ENCODE results near the gene SERPINB8. TPM values are rescaled to one million over a fixed set of nuclear protein-coding genes. Genes with fewer than 3 reads are reported as not detected.

Gene SERPINB8
- total RNA-seq, 4 donors from 2014 or later: 49.0 to 100 (median 73.8) TPM

DNA sequence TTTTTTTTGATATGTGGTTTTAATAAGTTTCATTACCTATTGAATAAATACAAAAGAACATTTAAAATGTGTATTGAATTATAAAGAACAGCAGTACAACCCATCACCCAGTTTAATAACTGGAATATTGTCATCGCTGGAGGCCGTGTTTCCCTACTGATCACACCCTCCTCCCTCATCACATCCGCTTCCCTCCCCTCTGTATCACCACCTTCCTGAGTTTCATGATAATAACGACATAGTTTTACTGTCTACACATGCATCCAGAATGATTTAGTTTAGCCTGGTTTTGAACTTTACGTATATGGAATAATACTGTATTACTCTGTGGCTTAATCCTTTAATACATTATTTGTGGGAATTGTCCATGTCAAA, 2.1 kb downstream of the SERPINB8 start:
- no peak overlapping the region for H3K4me3 ChIP-seq (ENCODE audit: low read depth, poor library complexity, severe bottlenecking)
- 69 to 76% methylated on average over 5 of the region's 5 CpGs for whole genome bisulfite sequencing, 2 donors
- TF ChIP-seq POLR2A (IDR thresholded peaks at IDR 0.05): no peak
- TF ChIP-seq, protein P1, sequence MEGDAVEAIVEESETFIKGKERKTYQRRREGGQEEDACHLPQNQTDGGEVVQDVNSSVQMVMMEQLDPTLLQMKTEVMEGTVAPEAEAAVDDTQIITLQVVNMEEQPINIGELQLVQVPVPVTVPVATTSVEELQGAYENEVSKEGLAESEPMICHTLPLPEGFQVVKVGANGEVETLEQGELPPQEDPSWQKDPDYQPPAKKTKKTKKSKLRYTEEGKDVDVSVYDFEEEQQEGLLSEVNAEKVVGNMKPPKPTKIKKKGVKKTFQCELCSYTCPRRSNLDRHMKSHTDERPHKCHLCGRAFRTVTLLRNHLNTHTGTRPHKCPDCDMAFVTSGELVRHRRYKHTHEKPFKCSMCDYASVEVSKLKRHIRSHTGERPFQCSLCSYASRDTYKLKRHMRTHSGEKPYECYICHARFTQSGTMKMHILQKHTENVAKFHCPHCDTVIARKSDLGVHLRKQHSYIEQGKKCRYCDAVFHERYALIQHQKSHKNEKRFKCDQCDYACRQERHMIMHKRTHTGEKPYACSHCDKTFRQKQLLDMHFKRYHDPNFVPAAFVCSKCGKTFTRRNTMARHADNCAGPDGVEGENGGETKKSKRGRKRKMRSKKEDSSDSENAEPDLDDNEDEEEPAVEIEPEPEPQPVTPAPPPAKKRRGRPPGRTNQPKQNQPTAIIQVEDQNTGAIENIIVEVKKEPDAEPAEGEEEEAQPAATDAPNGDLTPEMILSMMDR (IDR thresholded peaks at IDR 0.05): no peak
- intact Hi-C loops (cut with DNase I; ENCODE audit: low total_unique reads): no loop called here
- DNase-seq (ENCODE audit: low spot score in 2 of 2): no peak

DNA sequence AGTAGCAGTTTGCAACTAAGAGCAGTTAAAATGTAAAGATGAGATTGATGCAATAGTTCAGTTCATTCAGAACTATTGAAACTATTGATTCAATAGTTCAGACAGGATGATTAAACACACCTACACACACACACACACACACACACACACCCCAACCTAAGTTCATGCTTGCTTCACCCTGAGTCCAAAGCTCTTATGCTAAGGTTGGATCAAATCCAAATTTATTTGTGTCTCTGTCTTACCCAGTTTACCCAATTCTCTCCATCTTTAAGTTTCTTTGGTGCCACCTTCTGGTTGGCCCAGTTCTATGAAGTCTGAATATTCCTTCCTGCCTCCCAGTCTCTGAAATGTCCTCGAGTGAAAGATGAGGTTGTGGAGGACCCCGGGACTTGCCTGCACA, 5.1 kb downstream of the SERPINB8 start:
- TF ChIP-seq POLR2A (IDR thresholded peaks at IDR 0.05): no peak
- TF ChIP-seq, protein P1 (IDR thresholded peaks at IDR 0.05): no peak
- no peak for DNase-seq (ENCODE audit: low spot score in 2 of 2)
- H3K4me3 ChIP-seq (ENCODE audit: low read depth, poor library complexity, severe bottlenecking): no peak overlapping the region
- intact Hi-C loops (cut with DNase I; ENCODE audit: low total_unique reads): no loop called here
- WGBS, 2 donors: 31 to 50% methylated on average over 2 of the region's 2 CpGs

DNA sequence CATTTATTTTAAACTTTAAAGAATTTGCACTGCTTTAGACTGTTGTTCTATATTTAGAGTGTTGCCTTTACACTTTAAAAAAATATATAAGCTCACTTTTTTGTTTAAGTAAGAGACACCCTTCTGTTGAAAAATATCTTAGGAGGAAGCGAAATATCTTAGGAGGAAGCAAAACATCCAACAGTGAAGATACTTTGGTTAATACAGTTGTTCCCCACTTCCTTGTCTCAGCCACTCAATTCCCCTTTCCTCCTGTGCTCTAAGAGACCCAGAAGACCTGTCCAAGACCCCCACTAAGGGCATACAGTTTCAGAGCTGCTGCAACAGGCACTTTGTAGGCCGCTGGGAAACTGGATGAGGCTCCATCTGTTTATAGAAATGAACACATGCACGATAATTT, 5.7 kb downstream of the SERPINB8 start:
- no peak for TF ChIP-seq POLR2A (IDR thresholded peaks at IDR 0.05)
- TF ChIP-seq, protein P1 (IDR thresholded peaks at IDR 0.05): no peak
- intact Hi-C loops (cut with DNase I; ENCODE audit: low total_unique reads): no loop called here
- DNase-seq (ENCODE audit: low spot score in 2 of 2): no peak
- 69 to 79% methylated on average over 3 of the region's 3 CpGs for WGBS, 2 donors
- H3K4me3 ChIP-seq (ENCODE audit: low read depth, poor library complexity, severe bottlenecking): no peak overlapping the region

DNA sequence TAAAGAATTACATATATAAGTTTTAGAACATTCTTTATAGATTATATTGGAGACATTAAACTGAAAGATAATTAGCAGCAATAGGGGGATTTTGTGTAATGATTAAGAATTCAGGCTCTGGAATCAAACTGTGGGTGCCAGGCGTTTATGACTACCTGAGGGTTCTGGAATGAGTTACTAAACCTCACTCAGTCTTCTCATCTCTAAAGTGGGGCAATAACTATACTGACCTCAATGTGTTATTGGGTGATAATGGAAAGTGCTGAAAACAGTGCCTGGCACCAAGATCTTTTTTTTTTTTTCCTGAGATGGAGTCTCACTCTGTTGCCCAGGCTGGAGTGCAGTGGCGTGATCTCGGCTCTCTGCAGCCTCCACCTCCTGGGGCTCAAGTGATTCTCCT, 7.2 kb downstream of the SERPINB8 start:
- intact Hi-C loops (cut with DNase I; ENCODE audit: low total_unique reads): no loop called here
- WGBS, 2 donors: 92 to 96% methylated on average over 3 of the region's 3 CpGs
- TF ChIP-seq, protein P1 (IDR thresholded peaks at IDR 0.05): no peak
- no peak for TF ChIP-seq POLR2A (IDR thresholded peaks at IDR 0.05)

DNA sequence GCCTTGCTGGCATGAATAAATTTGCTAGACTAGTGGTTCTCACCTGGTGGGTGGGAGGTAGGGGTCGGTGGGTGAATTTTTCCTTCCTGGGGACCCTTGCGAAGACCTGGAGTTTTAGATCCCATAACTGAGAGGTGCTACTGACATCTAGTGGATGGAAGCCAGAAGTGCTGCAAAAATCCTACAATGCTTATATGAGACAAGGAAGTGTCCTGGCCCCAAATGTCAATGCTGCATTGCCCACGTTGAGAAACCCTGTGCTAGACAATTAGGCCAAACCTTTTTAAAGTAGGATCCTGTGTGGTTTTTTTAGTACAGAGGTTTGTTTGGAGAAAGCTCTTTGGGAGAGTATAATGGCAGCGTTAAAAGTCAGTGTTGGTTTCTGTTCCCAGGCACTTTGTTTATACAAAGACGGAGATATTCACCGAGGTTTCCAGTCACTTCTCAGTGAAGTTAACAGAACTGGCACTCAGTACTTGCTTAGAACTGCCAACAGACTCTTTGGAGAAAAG, 9.6 kb downstream of the SERPINB8 start:
- DNase-seq (ENCODE audit: low spot score in 2 of 2): peak in 1 of 2 donors; percentile 65
- TF ChIP-seq, protein P1 (IDR thresholded peaks at IDR 0.05): no peak
- no peak for TF ChIP-seq POLR2A (IDR thresholded peaks at IDR 0.05)
- no peak overlapping the region for H3K4me3 ChIP-seq (ENCODE audit: low read depth, poor library complexity, severe bottlenecking)
- intact Hi-C loops (cut with DNase I; ENCODE audit: low total_unique reads): no loop called here
- 13 to 14% methylated on average over 6 of the region's 6 CpGs for WGBS, 2 donors

More for the DNA sequence above, 7.2 kb downstream of the SERPINB8 start:
- no peak for DNase-seq (ENCODE audit: low spot score in 2 of 2)
- no peak overlapping the region for H3K4me3 ChIP-seq (ENCODE audit: low read depth, poor library complexity, severe bottlenecking)

DNA sequence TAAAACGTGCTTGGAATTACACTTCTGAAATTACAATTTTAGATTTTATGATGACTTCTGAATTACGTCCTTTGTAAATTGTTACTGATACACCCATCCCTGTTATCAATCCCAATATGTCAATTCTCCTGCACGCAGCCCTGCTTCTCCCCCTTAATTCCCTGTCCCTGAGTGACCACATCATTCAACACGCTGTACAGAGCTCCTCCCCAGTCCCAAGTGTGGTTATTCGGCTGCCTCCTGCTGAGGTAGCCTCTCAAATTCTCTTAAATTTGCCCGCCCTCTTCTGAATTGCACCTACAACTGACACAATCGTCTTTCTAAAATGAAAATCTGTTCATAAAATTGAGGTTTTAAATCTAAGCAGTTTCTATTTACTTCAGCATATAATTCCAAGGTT, 10.1 kb downstream of the SERPINB8 start:
- 51 to 54% methylated on average over 7 of the region's 7 CpGs for WGBS, 2 donors
- TF ChIP-seq, protein P1 (IDR thresholded peaks at IDR 0.05): no peak
- DNase-seq (ENCODE audit: low spot score in 2 of 2): no peak
- H3K4me3 ChIP-seq (ENCODE audit: low read depth, poor library complexity, severe bottlenecking): no peak overlapping the region
- intact Hi-C loops (cut with DNase I; ENCODE audit: low total_unique reads): no loop called here
